ENCODE data around the gene TCF7L1. TPM values are rescaled to one million over a fixed set of nuclear protein-coding genes. Genes with fewer than 3 reads are reported as not detected.

The TCF7L1 gene
- total and polyA plus RNA-seq, 2 of the 13 experiments (the other 11 are each of a cell fraction or from before 2014, with no cell fraction given) = 0.04 to 0.15 TPM

GRCh38 chr2:85143463-85144082 is 10.4 kb downstream of the TCF7L1 start (continued):
- TF ChIP-seq ZNF205 (CRISPR knock-in tag; IDR thresholded peaks at IDR 0.05) (peak; percentile 46; the same call in 1 of the 2 replicates), TSC22D2 (CRISPR knock-in tag; IDR thresholded peaks at IDR 0.05; ENCODE audit: borderline replicate concordance) (no peak), SNAPC2 (CRISPR knock-in tag; IDR thresholded peaks at IDR 0.05) (peak; percentile 42; the same call in 1 of the 2 replicates), KLF12 (CRISPR knock-in tag; IDR thresholded peaks at IDR 0.05; ENCODE audit: borderline replicate concordance) (no peak), RFXANK (CRISPR knock-in tag; IDR thresholded peaks at IDR 0.05) (no peak), TEAD3 (CRISPR knock-in tag; optimal IDR thresholded peaks at IDR 0.05; ENCODE audit: borderline replicate concordance) (peak; percentile 32), MLXIP (CRISPR knock-in tag; IDR thresholded peaks at IDR 0.05; ENCODE audit: borderline replicate concordance) (no peak), CC2D1A (CRISPR knock-in tag; IDR thresholded peaks at IDR 0.05) (no peak), RORA (CRISPR knock-in tag; IDR thresholded peaks at IDR 0.05) (no peak), KLF9 (CRISPR knock-in tag; IDR thresholded peaks at IDR 0.05; ENCODE audit: low read depth) (no peak), ZNF343 (CRISPR knock-in tag; IDR thresholded peaks at IDR 0.05) (no peak), ZNF260 (CRISPR knock-in tag; IDR thresholded peaks at IDR 0.05; ENCODE audit: borderline replicate concordance, low read depth) (no peak), ADNP (CRISPR knock-in tag; IDR thresholded peaks at IDR 0.05) (no peak), TBL1XR1 (IDR thresholded peaks at IDR 0.05; ENCODE audit: borderline replicate concordance, low read length, partially characterized antibody) (peak; percentile 53), RNF219 (CRISPR knock-in tag; IDR thresholded peaks at IDR 0.05) (no peak), SCMH1 (CRISPR knock-in tag; IDR thresholded peaks at IDR 0.05; ENCODE audit: borderline replicate concordance) (no peak), SMAD3 (CRISPR knock-in tag; IDR thresholded peaks at IDR 0.05) (0 out of 2 replicates have a peak, but pooled peaks have one; percentile 29), RAD21 (CRISPR knock-in tag; IDR thresholded peaks at IDR 0.05) (no peak)
- TF ChIP-seq, protein P1, sequence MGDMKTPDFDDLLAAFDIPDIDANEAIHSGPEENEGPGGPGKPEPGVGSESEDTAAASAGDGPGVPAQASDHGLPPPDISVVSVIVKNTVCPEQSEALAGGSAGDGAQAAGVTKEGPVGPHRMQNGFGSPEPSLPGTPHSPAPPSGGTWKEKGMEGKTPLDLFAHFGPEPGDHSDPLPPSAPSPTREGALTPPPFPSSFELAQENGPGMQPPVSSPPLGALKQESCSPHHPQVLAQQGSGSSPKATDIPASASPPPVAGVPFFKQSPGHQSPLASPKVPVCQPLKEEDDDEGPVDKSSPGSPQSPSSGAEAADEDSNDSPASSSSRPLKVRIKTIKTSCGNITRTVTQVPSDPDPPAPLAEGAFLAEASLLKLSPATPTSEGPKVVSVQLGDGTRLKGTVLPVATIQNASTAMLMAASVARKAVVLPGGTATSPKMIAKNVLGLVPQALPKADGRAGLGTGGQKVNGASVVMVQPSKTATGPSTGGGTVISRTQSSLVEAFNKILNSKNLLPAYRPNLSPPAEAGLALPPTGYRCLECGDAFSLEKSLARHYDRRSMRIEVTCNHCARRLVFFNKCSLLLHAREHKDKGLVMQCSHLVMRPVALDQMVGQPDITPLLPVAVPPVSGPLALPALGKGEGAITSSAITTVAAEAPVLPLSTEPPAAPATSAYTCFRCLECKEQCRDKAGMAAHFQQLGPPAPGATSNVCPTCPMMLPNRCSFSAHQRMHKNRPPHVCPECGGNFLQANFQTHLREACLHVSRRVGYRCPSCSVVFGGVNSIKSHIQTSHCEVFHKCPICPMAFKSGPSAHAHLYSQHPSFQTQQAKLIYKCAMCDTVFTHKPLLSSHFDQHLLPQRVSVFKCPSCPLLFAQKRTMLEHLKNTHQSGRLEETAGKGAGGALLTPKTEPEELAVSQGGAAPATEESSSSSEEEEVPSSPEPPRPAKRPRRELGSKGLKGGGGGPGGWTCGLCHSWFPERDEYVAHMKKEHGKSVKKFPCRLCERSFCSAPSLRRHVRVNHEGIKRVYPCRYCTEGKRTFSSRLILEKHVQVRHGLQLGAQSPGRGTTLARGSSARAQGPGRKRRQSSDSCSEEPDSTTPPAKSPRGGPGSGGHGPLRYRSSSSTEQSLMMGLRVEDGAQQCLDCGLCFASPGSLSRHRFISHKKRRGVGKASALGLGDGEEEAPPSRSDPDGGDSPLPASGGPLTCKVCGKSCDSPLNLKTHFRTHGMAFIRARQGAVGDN (CRISPR knock-in tag; IDR thresholded peaks at IDR 0.05) = no peak
- TF ChIP-seq, protein P2, sequence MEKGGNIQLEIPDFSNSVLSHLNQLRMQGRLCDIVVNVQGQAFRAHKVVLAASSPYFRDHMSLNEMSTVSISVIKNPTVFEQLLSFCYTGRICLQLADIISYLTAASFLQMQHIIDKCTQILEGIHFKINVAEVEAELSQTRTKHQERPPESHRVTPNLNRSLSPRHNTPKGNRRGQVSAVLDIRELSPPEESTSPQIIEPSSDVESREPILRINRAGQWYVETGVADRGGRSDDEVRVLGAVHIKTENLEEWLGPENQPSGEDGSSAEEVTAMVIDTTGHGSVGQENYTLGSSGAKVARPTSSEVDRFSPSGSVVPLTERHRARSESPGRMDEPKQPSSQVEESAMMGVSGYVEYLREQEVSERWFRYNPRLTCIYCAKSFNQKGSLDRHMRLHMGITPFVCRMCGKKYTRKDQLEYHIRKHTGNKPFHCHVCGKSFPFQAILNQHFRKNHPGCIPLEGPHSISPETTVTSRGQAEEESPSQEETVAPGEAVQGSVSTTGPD (CRISPR knock-in tag; IDR thresholded peaks at IDR 0.05) = no peak

All from HepG2 (cell line).